GM12892 (cell line): Measurements from ENCODE around the gene AADACL2.
"Not testable (repeated sequence)": the region's sequence is repeated elsewhere in the genome, so short reads cannot be mapped to it uniquely, and the experiment has no call there.

ENCODE experiments used
- DNase-seq: peaks from one replicate; pipeline ENCODE4 v3.0.0; 2011; ENCODE audit not compliant: insufficient read length
- FAIRE-seq: peaks from 2 replicates; lab custom pipeline; 2011; peaks lifted over from hg19 to GRCh38; lab: Jason Lieb, UNC
- POLR2A ChIP-seq: IDR thresholded peaks from 2 replicates; pipeline ENCODE4 v1.6.1; 2011; ENCODE audit warnings: low read depth, low read length, control low read depth
- POLR2AphosphoS5 ChIP-seq: IDR thresholded peaks from 2 replicates; pipeline ENCODE4 v1.6.1; 2011; ENCODE audit warnings: low read depth, low read length, control low read depth
- TAF1 ChIP-seq: IDR thresholded peaks from 2 replicates; pipeline ENCODE4 v1.6.1; 2011; ENCODE audit warnings: low read depth, mild to moderate bottlenecking, control low read depth, low read length, borderline replicate concordance

The AADACL2 gene

GRCh38 chr3:151724576-151725562 lies 8.9 kb upstream of the AADACL2 start:
- no peak for TF ChIP-seq POLR2AphosphoS5
- no peak for TF ChIP-seq TAF1
- TF ChIP-seq POLR2A = no peak
- no peak for DNase-seq
- no peak for FAIRE-seq

- DNase-seq (no peak), FAIRE-seq (no peak)
- TF ChIP-seq POLR2A (no peak), POLR2AphosphoS5 (no peak), TAF1 (no peak)
Measured at GRCh38 chr3:151726016-151726415, 7.7 kb upstream of the AADACL2 start.

- DNase-seq = no peak
- FAIRE-seq = no peak
- no peak for TF ChIP-seq TAF1
- no peak for TF ChIP-seq POLR2AphosphoS5
- TF ChIP-seq POLR2A = no peak
Measured at GRCh38 chr3:151732861-151733260, 866 bp upstream of the AADACL2 start.

- FAIRE-seq (no peak), DNase-seq (no peak)
- TF ChIP-seq POLR2AphosphoS5 (no peak), POLR2A (no peak), TAF1 (no peak)
Measured at GRCh38 chr3:151740581-151740980, 6.9 kb downstream of the AADACL2 start.

GRCh38 chr3:151743855-151744254 lies 10.1 kb downstream of the AADACL2 start:
- no peak for FAIRE-seq
- TF ChIP-seq POLR2A (no peak), POLR2AphosphoS5 (no peak), TAF1 (no peak)
- no peak for DNase-seq

- FAIRE-seq (no peak), DNase-seq (no peak)
- no peak for TF ChIP-seq TAF1
Measured at GRCh38 chr3:151750181-151750580, 16.5 kb downstream of the AADACL2 start.

- DNase-seq = no peak
- TF ChIP-seq POLR2A (no peak), TAF1 (no peak), POLR2AphosphoS5 (no peak)
- FAIRE-seq = no peak
Measured at GRCh38 chr3:151750678-151751077, 17.0 kb downstream of the AADACL2 start.

- DNase-seq (no peak), FAIRE-seq (no peak)
- TF ChIP-seq TAF1 = no peak
Measured at GRCh38 chr3:151751161-151751560, 17.4 kb downstream of the AADACL2 start.

- TF ChIP-seq TAF1 (no peak), POLR2AphosphoS5 (no peak), POLR2A (no peak)
- FAIRE-seq (no peak), DNase-seq (no peak)
Measured at GRCh38 chr3:151753846-151754245, 20.1 kb downstream of the AADACL2 start.

GRCh38 chr3:151761581-151761980 lies 27.9 kb downstream of the AADACL2 start:
- DNase-seq (no peak), FAIRE-seq (no peak)
- TF ChIP-seq TAF1 (no peak), POLR2A (no peak), POLR2AphosphoS5 (no peak)

GRCh38 chr3:151764699-151765098 lies 31.0 kb downstream of the AADACL2 start:
- FAIRE-seq, DNase-seq: not testable (repeated sequence)

- FAIRE-seq = no peak
- DNase-seq = no peak
- TF ChIP-seq POLR2A (no peak), TAF1 (no peak), POLR2AphosphoS5 (no peak)
Measured at GRCh38 chr3:151765685-151766084, 32.0 kb downstream of the AADACL2 start.
